ENCODE data around the gene GCC1.

Gene GCC1, protein sequence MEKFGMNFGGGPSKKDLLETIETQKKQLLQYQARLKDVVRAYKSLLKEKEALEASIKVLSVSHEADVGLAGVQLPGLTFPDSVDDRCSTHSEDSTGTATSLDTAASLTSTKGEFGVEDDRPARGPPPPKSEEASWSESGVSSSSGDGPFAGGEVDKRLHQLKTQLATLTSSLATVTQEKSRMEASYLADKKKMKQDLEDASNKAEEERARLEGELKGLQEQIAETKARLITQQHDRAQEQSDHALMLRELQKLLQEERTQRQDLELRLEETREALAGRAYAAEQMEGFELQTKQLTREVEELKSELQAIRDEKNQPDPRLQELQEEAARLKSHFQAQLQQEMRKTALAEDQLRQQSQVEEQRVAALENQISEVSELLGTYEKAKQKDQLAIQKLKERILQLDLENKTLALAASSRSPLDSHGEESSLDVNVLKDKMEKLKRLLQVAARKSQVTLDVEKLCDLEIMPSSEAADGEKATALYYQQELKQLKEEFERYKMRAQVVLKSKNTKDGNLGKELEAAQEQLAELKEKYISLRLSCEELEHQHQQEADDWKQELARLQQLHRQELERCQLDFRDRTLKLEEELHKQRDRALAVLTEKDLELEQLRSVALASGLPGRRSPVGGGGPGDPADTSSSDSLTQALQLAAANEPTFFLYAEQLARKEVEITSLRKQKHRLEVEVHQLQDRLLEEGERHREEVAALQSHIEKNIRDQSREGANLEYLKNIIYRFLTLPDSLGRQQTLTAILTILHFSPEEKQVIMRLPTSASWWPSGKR

DNA sequence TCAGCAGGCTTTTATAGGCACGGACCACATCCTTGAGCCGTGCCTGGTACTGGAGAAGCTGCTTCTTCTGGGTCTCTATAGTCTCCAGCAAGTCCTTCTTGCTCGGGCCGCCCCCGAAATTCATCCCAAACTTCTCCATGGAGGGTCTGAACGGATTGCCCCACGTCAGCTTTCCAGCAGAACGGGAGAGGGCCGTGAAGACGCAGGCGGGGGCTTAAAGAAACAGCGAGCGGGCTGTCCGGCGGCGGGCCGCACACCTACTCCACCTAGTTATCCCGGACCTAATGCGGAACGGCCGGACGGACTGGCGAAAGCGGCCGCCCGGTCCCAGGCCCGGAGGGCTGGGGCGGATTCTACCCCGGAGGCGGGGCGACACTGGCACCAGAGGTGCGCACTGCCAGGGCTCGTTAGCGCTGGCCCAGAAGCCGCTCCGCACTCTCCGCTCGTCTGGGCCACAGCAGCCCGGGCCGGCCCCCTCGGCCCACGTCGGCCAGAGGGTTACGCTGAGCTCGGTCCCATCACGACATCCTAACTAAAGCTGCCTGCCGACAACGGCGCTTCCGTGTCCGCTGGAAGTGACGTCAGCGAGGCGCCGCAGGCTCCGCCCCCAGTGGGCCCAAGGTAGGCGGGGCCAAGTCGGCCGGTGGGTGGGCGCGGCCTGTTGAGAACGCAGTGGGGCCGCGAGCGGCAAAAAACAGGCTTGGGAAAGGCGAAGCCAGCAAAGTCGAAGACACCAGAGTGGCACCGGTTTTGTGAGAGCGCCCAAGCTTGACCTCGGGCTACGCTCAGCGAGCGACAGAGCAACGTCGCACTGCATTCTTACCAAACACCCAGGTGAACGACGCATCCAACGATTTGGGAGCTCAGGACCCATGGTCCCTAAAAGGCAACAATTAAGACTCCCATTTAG lies at the start of gene GCC1:
Gene GCC1 (minus strand): TSS at position 553 of the 910 bp plus-strand sequence. CDS start 414 bp downstream, at position 139.
- in situ Hi-C loops (cut with MboI; ENCODE audit: low pct_unique_long_range_greater_than_20kb, low sequenced_read_pairs), result no loop called here
- DNase-seq, result peak; percentile 89

DNA sequence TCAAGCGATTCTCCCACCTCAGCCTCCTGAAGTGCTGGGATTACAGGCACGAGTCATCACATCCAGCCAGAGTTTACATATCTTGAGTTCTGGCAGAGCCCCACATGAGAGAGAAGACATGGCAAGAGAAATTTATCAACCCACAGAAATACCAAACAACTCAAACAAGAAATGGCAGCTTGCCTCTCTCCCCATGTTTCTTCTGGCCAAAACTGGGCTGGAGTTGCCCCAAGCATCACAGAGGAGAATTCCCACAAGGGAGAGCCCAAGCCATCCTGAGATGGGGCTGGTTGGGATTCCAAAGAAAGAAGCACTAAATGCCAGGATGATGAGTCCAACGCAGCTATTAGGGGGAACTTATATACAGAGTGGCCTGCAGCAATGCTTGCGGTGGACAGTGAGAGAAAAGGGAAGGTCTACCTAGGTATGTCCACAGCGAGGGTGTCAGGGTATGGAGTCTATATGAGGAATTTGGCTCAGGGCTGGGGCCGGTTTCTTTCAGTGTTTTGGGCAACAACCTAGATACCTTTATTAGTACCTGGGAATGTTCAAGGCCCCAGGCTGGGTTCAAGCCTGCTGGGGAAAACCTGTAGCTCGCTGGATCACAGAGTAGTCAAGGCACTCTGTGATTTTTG lies 47.0 kb upstream of the GCC1 start:
- in situ Hi-C loops (cut with MboI; ENCODE audit: low pct_unique_long_range_greater_than_20kb, low sequenced_read_pairs), result no loop called here
- no peak for DNase-seq

DNA sequence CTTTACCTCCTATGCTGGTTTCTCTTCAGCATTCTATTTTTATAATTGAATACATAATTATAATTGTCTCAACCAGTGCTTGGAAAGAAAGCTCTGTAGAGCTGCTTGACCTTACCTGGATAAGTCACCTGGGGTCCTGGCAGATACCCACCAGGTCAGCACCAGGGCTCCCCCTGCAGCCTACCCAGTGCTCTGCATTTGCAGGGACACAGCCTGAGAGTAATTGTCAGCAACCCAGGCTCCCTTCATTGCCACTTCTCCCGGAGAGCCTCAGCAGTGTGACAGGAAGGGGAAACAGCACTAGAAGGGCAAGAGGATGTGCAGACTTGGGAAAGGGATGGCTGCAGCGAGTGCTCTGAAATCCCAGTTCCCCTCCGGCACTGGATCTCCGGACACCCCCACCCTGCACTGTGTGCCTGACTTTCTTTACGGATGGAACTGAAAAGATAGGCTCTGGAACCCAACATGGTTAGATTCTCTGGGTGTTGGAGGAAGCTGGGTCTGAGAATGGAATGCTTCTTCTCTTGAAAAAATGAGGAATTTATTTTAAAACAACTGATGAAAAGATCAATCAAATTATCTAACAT lies 44.0 kb upstream of the GCC1 start:
- in situ Hi-C loops (cut with MboI; ENCODE audit: low pct_unique_long_range_greater_than_20kb, low sequenced_read_pairs), result no loop called here

GRCh38 chr7:127628445-127628844 lies 43.0 kb upstream of the GCC1 start:
- DNase-seq, result no peak
- in situ Hi-C loops (cut with MboI; ENCODE audit: low pct_unique_long_range_greater_than_20kb, low sequenced_read_pairs), result no loop called here

More for the DNA sequence above, 44.0 kb upstream of the GCC1 start:
- DNase-seq, result peak; percentile 52

DNA sequence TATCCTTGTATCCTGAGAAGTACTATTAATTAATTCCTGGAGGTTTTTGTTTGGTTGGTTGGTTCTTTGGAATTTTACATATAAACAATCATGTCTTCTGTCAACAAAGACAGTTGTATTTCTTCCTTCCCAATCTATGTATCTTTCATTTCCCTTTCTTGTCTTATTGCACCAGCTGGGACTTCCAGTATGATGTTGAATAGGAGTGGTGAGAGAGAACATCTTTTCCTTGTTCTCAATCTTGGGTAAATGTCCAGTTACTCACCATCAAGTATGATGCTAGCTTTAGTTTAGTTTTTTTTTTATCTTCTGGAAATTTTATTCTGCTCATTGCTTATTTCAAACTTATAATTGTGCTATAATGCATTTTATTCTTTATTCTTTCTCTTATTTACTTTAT lies 39.9 kb upstream of the GCC1 start:
- in situ Hi-C loops (cut with MboI; ENCODE audit: low pct_unique_long_range_greater_than_20kb, low sequenced_read_pairs), result no loop called here
- DNase-seq, result no peak

GRCh38 chr7:127620406-127621233 lies 35.2 kb upstream of the GCC1 start:
- DNase-seq, result peak; percentile 36
- in situ Hi-C loops (cut with MboI; ENCODE audit: low pct_unique_long_range_greater_than_20kb, low sequenced_read_pairs), result no loop called here

GRCh38 chr7:127619681-127620405 lies 34.4 kb upstream of the GCC1 start:
- DNase-seq, result no peak

DNA sequence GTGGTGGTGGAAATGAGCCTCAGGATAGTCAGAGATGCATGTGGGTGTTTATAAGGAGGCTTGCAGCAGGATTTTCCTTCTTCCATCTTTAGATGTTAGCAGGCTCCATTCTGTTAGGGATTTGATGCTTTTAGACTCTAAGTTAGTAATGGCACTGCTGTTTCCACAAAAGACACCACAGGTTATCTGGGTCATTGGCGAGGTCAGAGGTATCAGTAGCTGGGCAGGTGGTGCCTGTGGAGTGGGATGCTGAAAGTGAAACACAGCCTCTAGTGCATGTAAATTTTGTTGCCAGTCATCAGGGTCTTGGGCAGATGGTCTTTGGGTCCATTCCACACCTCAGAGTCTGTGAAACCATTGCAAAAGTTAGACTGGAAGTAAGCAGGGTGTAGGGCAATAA lies 33.4 kb upstream of the GCC1 start:
- no peak for DNase-seq
- in situ Hi-C loops (cut with MboI; ENCODE audit: low pct_unique_long_range_greater_than_20kb, low sequenced_read_pairs), result no loop called here

More at GRCh38 chr7:127619681-127620405, 34.4 kb upstream of the GCC1 start:
- in situ Hi-C loops (cut with MboI; ENCODE audit: low pct_unique_long_range_greater_than_20kb, low sequenced_read_pairs), result no loop called here

GRCh38 chr7:127618042-127618441 lies 32.6 kb upstream of the GCC1 start, which contains the start of gene PAX4:
Gene PAX4 (minus strand): TSS chr7:127618142. CDS start chr7:127615928, 2,214 bp downstream.
- in situ Hi-C loops (cut with MboI; ENCODE audit: low pct_unique_long_range_greater_than_20kb, low sequenced_read_pairs), result no loop called here

DNA sequence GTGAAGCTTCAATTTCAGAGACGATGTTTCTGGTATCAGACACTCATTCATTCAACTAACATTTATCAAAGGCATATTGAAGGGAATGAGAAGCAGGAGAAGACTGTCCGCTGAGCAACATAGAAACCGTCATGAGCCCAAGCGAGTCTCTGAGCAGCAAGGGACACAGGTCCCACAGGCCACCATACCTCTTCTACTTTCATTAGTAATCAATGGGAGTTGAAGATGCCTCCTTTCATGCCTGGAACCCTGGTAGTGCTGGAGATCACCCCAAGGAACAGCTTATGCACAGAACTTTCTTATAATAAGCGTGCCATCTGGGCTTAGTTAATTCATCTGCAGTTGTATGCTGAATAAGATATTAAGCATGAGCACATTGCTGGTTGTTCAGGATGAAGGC lies 31.3 kb upstream of the GCC1 start:
- in situ Hi-C loops (cut with MboI; ENCODE audit: low pct_unique_long_range_greater_than_20kb, low sequenced_read_pairs), result no loop called here
- no peak for DNase-seq

More at GRCh38 chr7:127618042-127618441, 32.6 kb upstream of the GCC1 start, which contains the start of gene PAX4:
- no peak for DNase-seq

DNA sequence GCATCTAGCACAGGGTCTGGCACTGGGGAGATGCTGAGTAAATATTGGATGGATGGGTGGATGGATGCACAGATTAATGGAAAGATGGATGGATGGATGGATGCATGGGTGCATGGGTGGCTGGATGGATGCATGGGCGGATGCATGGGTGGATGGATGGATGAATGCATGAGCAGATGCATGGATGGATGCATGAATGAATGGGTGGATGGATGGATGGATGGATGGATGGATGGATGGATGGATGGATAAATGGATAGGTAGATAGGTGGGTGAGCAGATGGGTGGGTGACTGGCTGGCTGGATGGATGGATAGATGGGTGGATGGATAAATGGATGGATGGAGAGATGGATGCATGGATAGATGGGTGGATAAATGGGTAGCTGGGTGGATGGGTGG lies 26.9 kb upstream of the GCC1 start:
- DNase-seq, result no peak
- in situ Hi-C loops (cut with MboI; ENCODE audit: low pct_unique_long_range_greater_than_20kb, low sequenced_read_pairs), result no loop called here

GRCh38 chr7:127609297-127609696 lies 23.9 kb upstream of the GCC1 start:
- DNase-seq, result no peak
- in situ Hi-C loops (cut with MboI; ENCODE audit: low pct_unique_long_range_greater_than_20kb, low sequenced_read_pairs), result no loop called here

- in situ Hi-C loops (cut with MboI; ENCODE audit: low pct_unique_long_range_greater_than_20kb, low sequenced_read_pairs), result no loop called here
- no peak for DNase-seq
Measured at GRCh38 chr7:127608446-127608845, 23.1 kb upstream of the GCC1 start.

DNA sequence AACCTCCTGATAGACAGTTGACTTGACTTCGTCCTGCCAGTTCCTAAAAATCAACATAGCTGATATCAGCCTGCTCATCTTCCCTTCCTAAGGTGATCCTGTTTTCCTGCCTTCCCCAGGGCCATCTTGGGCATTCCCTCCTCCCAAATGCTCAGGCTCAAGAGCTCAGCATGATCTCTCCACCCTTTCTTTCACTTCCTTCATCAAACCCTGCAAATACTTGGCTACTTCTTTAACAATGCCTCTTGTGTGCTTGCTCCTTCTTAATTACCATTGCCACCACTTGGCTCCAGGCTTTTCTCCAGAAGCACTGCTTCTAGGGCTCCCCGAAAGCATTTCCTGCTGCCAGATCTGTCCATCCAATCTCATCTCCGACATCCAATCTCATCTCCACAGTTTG lies 15.5 kb upstream of the GCC1 start:
- DNase-seq, result no peak
- in situ Hi-C loops (cut with MboI; ENCODE audit: low pct_unique_long_range_greater_than_20kb, low sequenced_read_pairs), result no loop called here

DNA sequence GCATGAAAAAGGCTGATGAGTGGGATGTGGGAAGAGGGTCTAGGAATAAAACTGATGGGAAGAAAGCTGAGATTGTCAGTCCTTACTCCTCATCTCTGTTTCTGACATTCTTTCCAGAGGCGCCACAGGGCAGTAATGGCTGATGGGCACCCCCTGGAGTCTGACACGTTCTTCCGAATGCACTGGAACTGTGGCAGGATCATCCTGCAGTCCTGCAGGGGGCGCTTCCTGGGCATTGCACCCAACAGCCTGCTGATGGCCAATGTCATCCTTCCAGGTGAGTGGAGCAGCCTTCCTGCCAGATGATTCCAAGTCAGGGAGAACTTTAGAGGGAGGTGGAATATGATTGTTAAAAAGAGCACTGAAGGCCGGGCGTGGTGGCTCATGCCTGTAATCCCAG lies 12.9 kb upstream of the GCC1 start:
- in situ Hi-C loops (cut with MboI; ENCODE audit: low pct_unique_long_range_greater_than_20kb, low sequenced_read_pairs), result no loop called here
- DNase-seq, result no peak

GRCh38 chr7:127595737-127596136 lies 10.3 kb upstream of the GCC1 start:
- in situ Hi-C loops (cut with MboI; ENCODE audit: low pct_unique_long_range_greater_than_20kb, low sequenced_read_pairs), result no loop called here
- no peak for DNase-seq

- peak; percentile 84 for DNase-seq
- in situ Hi-C loops (cut with MboI; ENCODE audit: low pct_unique_long_range_greater_than_20kb, low sequenced_read_pairs), result no loop called here
Measured at GRCh38 chr7:127594490-127594889, 9.1 kb upstream of the GCC1 start.
